Neural cell (in vitro differentiated cells): ENCODE results near the gene ERBB2. TPM values are rescaled to one million over a fixed set of nuclear protein-coding genes. Genes with fewer than 3 reads are reported as not detected.
A peak's percentile ranks its signal among the peaks of the same experiment; 100 is the strongest.

Source experiments
- H2AFZ ChIP-seq: fragments of 200-600, 300-800 bp; sonication (generic), shearing (Covaris generic); 2 replicates; pipeline ENCODE4 v1.6.0; 2014; ENCODE audit warnings: low read depth, mild to moderate bottlenecking, antibody characterized with exemption, low read length, moderate library complexity
- H3F3A ChIP-seq: fragments of 200-600 bp; shearing (Covaris generic); 2 replicates; pipeline ENCODE4 v1.6.1; 2016; ENCODE audit warnings: mild to moderate bottlenecking, moderate library complexity, mixed read lengths, antibody characterized with exemption, low read length; ENCODE audit not compliant: insufficient read depth, poor library complexity, severe bottlenecking
- H3K27ac ChIP-seq: fragments of 200-600, 300-800 bp; sonication (generic), shearing (Covaris generic); 2 replicates; pipeline ENCODE4 v1.5.1; 2014; ENCODE audit warnings: mild to moderate bottlenecking, low read length, moderate library complexity
- H3K27me3 ChIP-seq: fragments of 300-800, 200-600 bp; sonication (generic), shearing (Covaris generic); 2 replicates; pipeline ENCODE4 v1.6.0; 2014; ENCODE audit warnings: mild to moderate bottlenecking, low read depth, low read length, moderate library complexity; ENCODE audit not compliant: insufficient read depth
- H3K36me3 ChIP-seq: fragments of 300-800, 200-600 bp; sonication (generic), shearing (Covaris generic); 2 replicates; pipeline ENCODE4 v1.5.1; 2014; ENCODE audit warnings: mild to moderate bottlenecking, antibody characterized with exemption, low read length, moderate library complexity; ENCODE audit not compliant: insufficient read depth
- H3K4me2 ChIP-seq: fragments of 300-800, 200-600 bp; sonication (generic), shearing (Covaris generic); 2 replicates; pipeline ENCODE4 v1.6.0; 2014; ENCODE audit warnings: mild to moderate bottlenecking, low read length
- H3K4me3 ChIP-seq: fragments of 300-800, 200-600 bp; sonication (generic), shearing (Covaris generic); 2 replicates; pipeline ENCODE4 v1.5.1; 2014; ENCODE audit warnings: mild to moderate bottlenecking, low read length, moderate library complexity
- H3K79me2 ChIP-seq: fragments of 200-600 bp; shearing (Covaris generic); replicated peaks from 2 replicates; pipeline ENCODE4 v1.6.0; 2014; ENCODE audit warnings: mild to moderate bottlenecking, low read length, moderate library complexity; ENCODE audit not compliant: insufficient read depth
- H3K9ac ChIP-seq: fragments of 300-800, 200-600 bp; sonication (generic), shearing (Covaris generic); 2 replicates; pipeline ENCODE4 v1.6.1; 2016; ENCODE audit warnings: mild to moderate bottlenecking, low read length, mixed read lengths
- H3K9me2 ChIP-seq: fragments of 200-600 bp; shearing (Covaris generic); 2 replicates; pipeline ENCODE4 v1.6.1; 2016; ENCODE audit warnings: mild to moderate bottlenecking, low read length, mixed read lengths; ENCODE audit not compliant: insufficient read depth
- H3K9me3 ChIP-seq: fragments of 200-600, 300-800 bp; sonication (generic), shearing (Covaris generic); 2 replicates; pipeline ENCODE4 v1.6.1; 2016; ENCODE audit warnings: mild to moderate bottlenecking, mixed run types, low read length, moderate library complexity, mixed read lengths
- H4K20me1 ChIP-seq: fragments of 200-600 bp; shearing (Covaris generic); 2 replicates; pipeline ENCODE4 v1.6.1; 2016; ENCODE audit warnings: mild to moderate bottlenecking, mixed run types; ENCODE audit not compliant: insufficient read depth
- CTCF ChIP-seq: fragments of 450-650 bp; IDR thresholded peaks from 2 replicates; pipeline ENCODE4 v1.5.1; 2014; ENCODE audit warnings: antibody characterized with exemption, mild to moderate bottlenecking, moderate library complexity; ENCODE audit not compliant: poor library complexity, severe bottlenecking
- EP300 ChIP-seq: fragments of 450-650 bp; conservative IDR thresholded peaks from 2 replicates; pipeline ENCODE4 v1.6.1; 2014; ENCODE audit warnings: antibody characterized with exemption, mild to moderate bottlenecking, moderate library complexity; ENCODE audit not compliant: poor library complexity, severe bottlenecking
- EZH2 ChIP-seq: fragments of 200-600, 300-800 bp; shearing (Covaris generic), sonication (generic); IDR thresholded peaks from 2 replicates; pipeline ENCODE4 v1.6.1; 2014; ENCODE audit warnings: antibody characterized with exemption, low read length, borderline replicate concordance, mild to moderate bottlenecking; ENCODE audit not compliant: insufficient read depth, poor library complexity, severe bottlenecking
- MXI1 ChIP-seq: fragments of 450-650 bp; conservative IDR thresholded peaks from 2 replicates; pipeline ENCODE4 v1.6.1; 2014; ENCODE audit warnings: antibody characterized with exemption, mild to moderate bottlenecking; ENCODE audit not compliant: poor library complexity, severe bottlenecking
- POLR2AphosphoS5 ChIP-seq: IDR thresholded peaks from 2 replicates; pipeline ENCODE4 v1.6.1; 2012
- RAD21 ChIP-seq: fragments of 450-650 bp; conservative IDR thresholded peaks from 2 replicates; pipeline ENCODE4 v1.6.1; 2014; ENCODE audit warnings: antibody characterized with exemption, mild to moderate bottlenecking, moderate library complexity
- SMC3 ChIP-seq: fragments of 450-650 bp; conservative IDR thresholded peaks from 2 replicates; pipeline ENCODE4 v1.6.1; 2014; ENCODE audit warnings: antibody characterized with exemption, mild to moderate bottlenecking, moderate library complexity; ENCODE audit not compliant: poor library complexity
- TAF1 ChIP-seq: IDR thresholded peaks from 2 replicates; pipeline ENCODE4 v1.6.1; 2012; ENCODE audit warnings: low read depth
- polyA plus RNA-seq: library from polyadenylated mRNA; depleted of rRNA; stranded (reverse); fragments of >200 nt; gene quantifications from 2 replicates; pipeline ENCODE4 v1.2.3, GENCODE V29; 2014
- TF ChIP-seq, protein P1 (sequence below): IDR thresholded peaks from 2 replicates; pipeline ENCODE4 v1.6.1; 2012; ENCODE audit warnings: borderline replicate concordance

ERBB2 gene
- polyA plus RNA-seq, 1 donor from 2014 or later: 16.0 TPM

- Histone ChIP-seq H3K4me3 (no peak overlapping the region), H3K4me2 (no peak overlapping the region), H3K9ac (no peak overlapping the region), H3F3A (no peaks in the 10 kb centered on the region), H3K79me2 (no peaks in the 10 kb centered on the region), H3K9me2 (no peaks in the 10 kb centered on the region), H3K36me3 (no peaks in the 10 kb centered on the region), H2AFZ (no peak overlapping the region), H4K20me1 (no peaks in the 10 kb centered on the region), H3K27me3 (no peaks in the 10 kb centered on the region), H3K27ac (no peak overlapping the region), H3K9me3 (no peaks in the 10 kb centered on the region)
- TF ChIP-seq MXI1: no peak
- TF ChIP-seq CTCF: no peak
- no peak for TF ChIP-seq EP300
- TF ChIP-seq EZH2: no peak
- no peak for TF ChIP-seq RAD21
- TF ChIP-seq, protein P1, sequence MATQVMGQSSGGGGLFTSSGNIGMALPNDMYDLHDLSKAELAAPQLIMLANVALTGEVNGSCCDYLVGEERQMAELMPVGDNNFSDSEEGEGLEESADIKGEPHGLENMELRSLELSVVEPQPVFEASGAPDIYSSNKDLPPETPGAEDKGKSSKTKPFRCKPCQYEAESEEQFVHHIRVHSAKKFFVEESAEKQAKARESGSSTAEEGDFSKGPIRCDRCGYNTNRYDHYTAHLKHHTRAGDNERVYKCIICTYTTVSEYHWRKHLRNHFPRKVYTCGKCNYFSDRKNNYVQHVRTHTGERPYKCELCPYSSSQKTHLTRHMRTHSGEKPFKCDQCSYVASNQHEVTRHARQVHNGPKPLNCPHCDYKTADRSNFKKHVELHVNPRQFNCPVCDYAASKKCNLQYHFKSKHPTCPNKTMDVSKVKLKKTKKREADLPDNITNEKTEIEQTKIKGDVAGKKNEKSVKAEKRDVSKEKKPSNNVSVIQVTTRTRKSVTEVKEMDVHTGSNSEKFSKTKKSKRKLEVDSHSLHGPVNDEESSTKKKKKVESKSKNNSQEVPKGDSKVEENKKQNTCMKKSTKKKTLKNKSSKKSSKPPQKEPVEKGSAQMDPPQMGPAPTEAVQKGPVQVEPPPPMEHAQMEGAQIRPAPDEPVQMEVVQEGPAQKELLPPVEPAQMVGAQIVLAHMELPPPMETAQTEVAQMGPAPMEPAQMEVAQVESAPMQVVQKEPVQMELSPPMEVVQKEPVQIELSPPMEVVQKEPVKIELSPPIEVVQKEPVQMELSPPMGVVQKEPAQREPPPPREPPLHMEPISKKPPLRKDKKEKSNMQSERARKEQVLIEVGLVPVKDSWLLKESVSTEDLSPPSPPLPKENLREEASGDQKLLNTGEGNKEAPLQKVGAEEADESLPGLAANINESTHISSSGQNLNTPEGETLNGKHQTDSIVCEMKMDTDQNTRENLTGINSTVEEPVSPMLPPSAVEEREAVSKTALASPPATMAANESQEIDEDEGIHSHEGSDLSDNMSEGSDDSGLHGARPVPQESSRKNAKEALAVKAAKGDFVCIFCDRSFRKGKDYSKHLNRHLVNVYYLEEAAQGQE: no peak
- TF ChIP-seq POLR2AphosphoS5: no peak
- no peak for TF ChIP-seq SMC3
- TF ChIP-seq TAF1: no peak
Observed at GRCh38 chr17:39653316-39653661, 46.6 kb upstream of the ERBB2 start.

GRCh38 chr17:39653662-39654331, 46.1 kb upstream of the ERBB2 start:
- Histone ChIP-seq H3K4me2 (no peak overlapping the region), H3K4me3 (no peak overlapping the region), H4K20me1 (no peaks in the 10 kb centered on the region), H3K27ac (no peak overlapping the region), H3K9me2 (no peaks in the 10 kb centered on the region), H2AFZ (no peak overlapping the region), H3K9ac (no peak overlapping the region), H3F3A (no peaks in the 10 kb centered on the region), H3K27me3 (no peaks in the 10 kb centered on the region), H3K79me2 (no peaks in the 10 kb centered on the region), H3K9me3 (no peaks in the 10 kb centered on the region), H3K36me3 (no peaks in the 10 kb centered on the region)
- TF ChIP-seq EP300: no peak
- peak; percentile 54 for TF ChIP-seq CTCF
- no peak for TF ChIP-seq EZH2
